CD4-positive, alpha-beta memory T cell (primary cell): Measurements from ENCODE around the gene C15orf62. TPM values are rescaled to one million over a fixed set of nuclear protein-coding genes. Genes with fewer than 3 reads are reported as not detected.

Experiments
- CTCF ChIA-PET: fragments of 350-600 bp; sonication (Branson Sonifier 250); formaldehyde crosslinking; loops from one replicate; lab custom pipeline; 2021; ENCODE audit warnings: inconsistent platforms; ENCODE audit not compliant: partially characterized antibody; lab: Charles Lee
- POLR2A ChIA-PET: fragments of 350-600 bp; sonication (Branson Sonifier 250); formaldehyde crosslinking; loops from one replicate; lab custom pipeline; 2021; ENCODE audit not compliant: partially characterized antibody; lab: Charles Lee
- DNase-seq, 5 donors: peaks; one replicate each; pipeline versions ENCODE4 v3.0.0 to v3.0.0-alpha.2; 2020 to 2022; ENCODE audit warnings: mixed read lengths in 1 of 5
- H3K27ac ChIP-seq: one replicate; pipeline ENCODE4 v1.7.0; 2013; ENCODE audit warnings: low read depth, low read length
- H3K27me3 ChIP-seq: 2 replicates; pipeline ENCODE4 v1.7.0; 2013; ENCODE audit warnings: mild to moderate bottlenecking, low read length, moderate library complexity; ENCODE audit not compliant: insufficient read depth
- H3K36me3 ChIP-seq: 2 replicates; pipeline ENCODE4 v1.7.0; 2013; ENCODE audit warnings: mild to moderate bottlenecking, low read length, moderate library complexity; ENCODE audit not compliant: insufficient read depth
- H3K4me1 ChIP-seq: 2 replicates; pipeline ENCODE4 v1.7.0; 2013; ENCODE audit warnings: mild to moderate bottlenecking, low read length, moderate library complexity; ENCODE audit not compliant: insufficient read depth
- H3K4me3 ChIP-seq, 2 donors: one replicate each; pipeline ENCODE4 v1.7.0; 2013; ENCODE audit warnings: low read length in 2 of 2, mild to moderate bottlenecking in 1 of 2
- H3K9me3 ChIP-seq, 2 donors: one replicate each; pipeline ENCODE4 v1.7.0; 2013; ENCODE audit warnings: low read length in 2 of 2, control low read depth in 1 of 2; ENCODE audit not compliant: control insufficient read depth in 1 of 2
- H3K27ac Mint-ChIP-seq, 7 donors: one replicate each; pipeline ENCODE4 v1.8.0; 2020 to 2021; ENCODE audit warnings: mixed read lengths in 7 of 7, mild to moderate bottlenecking in 6 of 7, inconsistent platforms in 3 of 7, moderate library complexity in 3 of 7
- H3K27me3 Mint-ChIP-seq, 2 donors: one replicate each; pipeline ENCODE4 v1.8.0; 2020 to 2021; ENCODE audit warnings: mixed read lengths in 2 of 2
- H3K36me3 Mint-ChIP-seq, 2 donors: one replicate each; pipeline ENCODE4 v1.8.0; 2020 to 2021; ENCODE audit warnings: mixed read lengths in 2 of 2, inconsistent platforms in 1 of 2, mild to moderate bottlenecking in 1 of 2
- H3K4me1 Mint-ChIP-seq, 4 donors: one replicate each; pipeline ENCODE4 v1.8.0; 2020 to 2021; ENCODE audit warnings: mixed read lengths in 4 of 4, mild to moderate bottlenecking in 1 of 4
- H3K4me3 Mint-ChIP-seq, 8 donors: one replicate each; pipeline ENCODE4 v1.8.0; 2020 to 2021; ENCODE audit warnings: mixed read lengths in 8 of 8, mild to moderate bottlenecking in 7 of 8, moderate library complexity in 6 of 8, inconsistent platforms in 3 of 8
- H3K9me3 Mint-ChIP-seq, 8 donors: one replicate each; pipeline ENCODE4 v1.8.0; 2020 to 2021; ENCODE audit warnings: mixed read lengths in 8 of 8, mild to moderate bottlenecking in 5 of 8, inconsistent platforms in 3 of 8, moderate library complexity in 1 of 8
- intact Hi-C: fragments of 100-400 bp; cut with micrococcal nuclease; formaldehyde crosslinking; loops from one replicate; pipeline ENCODE4 v1.15.1; 2023
- polyA plus RNA-seq, 2 donors: library from polyadenylated mRNA; unstranded; fragments of 300-500 nt; fragmentation: Illumina TruSeq; gene quantifications; one replicate each; pipeline ENCODE4 v1.2.3, GENCODE V29; 2021
- total RNA-seq, 2 experiments: library from RNA; stranded (reverse); gene quantifications; one replicate each; pipeline ENCODE4 v1.2.3, GENCODE V29; 2021

C15orf62 gene, protein sequence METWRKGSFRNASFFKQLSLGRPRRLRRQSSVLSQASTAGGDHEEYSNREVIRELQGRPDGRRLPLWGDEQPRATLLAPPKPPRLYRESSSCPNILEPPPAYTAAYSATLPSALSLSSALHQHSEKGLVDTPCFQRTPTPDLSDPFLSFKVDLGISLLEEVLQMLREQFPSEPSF
- total RNA-seq (1 to 10 TPM; 3.5 TPM), polyA plus RNA-seq (under 1 TPM; 0.24 to 0.29 TPM)

DNA sequence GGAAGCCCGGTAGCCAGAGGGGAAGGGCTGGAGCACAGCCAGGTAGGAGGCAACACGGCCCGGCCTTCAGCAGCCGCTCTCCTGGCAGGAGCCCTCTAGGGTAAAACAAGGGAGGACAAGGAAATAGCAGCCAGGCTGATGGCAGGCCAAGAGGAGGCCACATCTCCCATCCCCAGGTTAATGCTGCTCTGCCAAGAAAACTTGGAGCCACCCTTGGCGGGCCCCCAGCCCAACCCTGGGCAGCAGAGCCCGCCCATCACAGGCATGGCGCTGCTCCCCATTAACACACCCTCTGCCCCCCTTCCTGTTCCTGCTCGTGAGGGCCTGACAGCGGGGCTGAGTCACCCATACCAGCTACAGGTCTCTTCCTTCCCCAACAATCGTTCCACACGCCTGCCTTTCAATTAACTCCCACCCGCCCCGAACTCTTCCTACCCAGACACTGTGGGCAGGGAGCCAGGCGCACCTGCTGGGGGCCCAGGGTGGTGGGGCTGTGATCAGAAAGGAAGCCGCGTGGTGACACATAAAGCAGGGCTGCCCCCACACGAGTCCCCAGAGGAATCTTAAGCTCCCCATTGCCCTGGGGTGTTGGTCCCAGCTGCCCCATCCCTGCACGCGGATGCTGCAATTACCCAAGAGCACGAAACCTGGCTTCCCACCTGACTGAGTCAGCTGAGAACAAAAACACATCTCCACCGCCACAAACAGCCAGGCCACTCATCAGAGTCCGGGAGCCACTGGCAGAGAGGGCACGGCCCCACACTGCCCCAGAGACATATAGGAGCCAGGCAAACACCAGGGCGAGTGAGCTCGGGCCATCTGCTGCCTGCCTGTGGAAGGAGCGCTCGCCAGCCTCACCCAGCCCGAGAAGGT lies at the start of gene C15orf62:
Gene C15orf62 (plus strand): TSS at position 707 of the 873 bp plus-strand sequence. CDS start 516 bp downstream, outside the sequence.
- peak within 1 kb of the TSS; percentile 19 for H3K27ac ChIP-seq
- ChIA-PET CTCF (interaction anchor here (2.5 kb wide), 1 partner anchor 13 kb away, joined by 9 read pairs; no protein-coding TSS in a partner anchor), POLR2A (interaction anchor here (1.5 kb wide), 1 partner anchor 18 kb away, joined by 4 read pairs; no protein-coding TSS in a partner anchor)
- H3K27me3 ChIP-seq = no peaks in the 10 kb centered on the region
- no peaks in the 10 kb centered on the region for H3K9me3 ChIP-seq
- Mint-ChIP-seq H3K4me3 (peak within 1 kb of the TSS in 1 of 8 donors; percentile 65), H3K27me3 (no peaks in the 10 kb centered on the region), H3K9me3 (no peaks in the 10 kb centered on the region), H3K4me1 (peaks cover 10 to 36% (median 24%) of the 10 kb centered on the region in 4 donors), H3K36me3 (peaks cover 4 to 32% of the 10 kb centered on the region in 2 donors), H3K27ac (peak within 1 kb of the TSS; percentile 73 to 94 (median 85))
- H3K36me3 ChIP-seq = peaks cover 17% of the 10 kb centered on the region
- H3K4me1 ChIP-seq = peaks cover 15% of the 10 kb centered on the region
- intact Hi-C loops = no loop called here
- H3K4me3 ChIP-seq = no peak within 1 kb of the TSS
- peak in 1 of 5 donors; percentile 48 for DNase-seq

DNA sequence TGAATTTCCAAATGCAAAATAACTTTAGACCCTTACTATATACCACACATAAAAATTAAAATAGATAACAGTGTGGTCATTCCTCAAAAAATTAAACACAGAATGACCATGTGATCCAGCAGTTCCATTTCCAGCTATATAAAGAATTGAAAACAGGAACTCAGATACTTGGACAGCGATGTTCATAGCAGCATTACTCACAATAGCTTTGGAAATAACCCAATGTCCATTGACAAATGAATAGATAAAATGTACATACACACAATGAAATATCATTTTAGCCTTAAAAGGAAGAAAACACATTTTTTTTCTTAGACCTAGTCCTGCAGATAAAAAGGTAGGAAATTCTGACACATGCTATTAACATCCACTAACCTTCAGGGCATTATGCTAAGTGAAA lies 48.1 kb upstream of the C15orf62 start:
- Mint-ChIP-seq H3K4me1 (peaks cover 0 to 2% (median under 1%) of the 10 kb centered on the region in 4 donors), H3K27ac (no peak overlapping the region), H3K9me3 (no peaks in the 10 kb centered on the region), H3K4me3 (no peak overlapping the region), H3K36me3 (no peaks in the 10 kb centered on the region), H3K27me3 (no peaks in the 10 kb centered on the region)
- Histone ChIP-seq H3K4me1 (no peaks in the 10 kb centered on the region), H3K36me3 (no peaks in the 10 kb centered on the region), H3K27ac (no peak overlapping the region), H3K27me3 (no peaks in the 10 kb centered on the region), H3K9me3 (no peaks in the 10 kb centered on the region), H3K4me3 (no peak overlapping the region)
- intact Hi-C loops = no loop called here
- no peak for DNase-seq
- ChIA-PET POLR2A (no interaction called here), CTCF (interaction anchor here (1.8 kb wide), 1 partner anchor 10 kb away, joined by 7 read pairs; no protein-coding TSS in a partner anchor)

DNA sequence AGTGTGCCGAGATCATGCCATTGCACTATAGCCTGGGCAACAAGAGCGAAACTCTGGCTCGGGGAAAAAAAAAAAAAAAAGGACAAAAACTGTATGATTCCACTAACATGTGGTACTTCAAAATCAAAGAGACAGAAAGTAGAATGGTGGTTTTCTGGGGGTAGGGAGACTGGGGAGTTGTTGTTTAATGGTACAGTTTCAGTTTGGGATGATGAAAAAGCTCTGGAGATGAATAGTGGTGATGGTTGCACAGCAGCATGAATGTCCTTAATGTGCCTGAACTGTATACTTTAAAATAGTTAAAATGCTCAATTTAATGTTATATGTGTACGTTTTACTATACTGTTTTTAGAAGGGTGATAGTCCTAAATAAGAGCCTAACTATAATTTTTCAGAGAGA lies 47.4 kb upstream of the C15orf62 start:
- H3K4me3 Mint-ChIP-seq = no peak overlapping the region
- CTCF ChIA-PET = interaction anchor here (1.8 kb wide), 1 partner anchor 9 kb away, joined by 7 read pairs; no protein-coding TSS in a partner anchor

GRCh38 chr15:40722934-40723333 lies 46.8 kb upstream of the C15orf62 start:
- no peak overlapping the region for H3K27ac Mint-ChIP-seq
- H3K27me3 Mint-ChIP-seq = no peaks in the 10 kb centered on the region
- Histone ChIP-seq H3K4me3 (no peak overlapping the region), H3K27ac (no peak overlapping the region), H3K36me3 (no peaks in the 10 kb centered on the region), H3K27me3 (no peaks in the 10 kb centered on the region), H3K9me3 (no peaks in the 10 kb centered on the region), H3K4me1 (no peaks in the 10 kb centered on the region)
- CTCF ChIA-PET = interaction anchor here (1.8 kb wide), 1 partner anchor 8 kb away, joined by 7 read pairs; no protein-coding TSS in a partner anchor
- peaks cover 0 to 2% (median under 1%) of the 10 kb centered on the region in 4 donors for H3K4me1 Mint-ChIP-seq
- H3K4me3 Mint-ChIP-seq = no peak overlapping the region
- DNase-seq = no peak
- POLR2A ChIA-PET = interaction anchor here (0.6 kb wide), 1 partner anchor 136 kb away, joined by 3 read pairs; no protein-coding TSS in a partner anchor
- no peaks in the 10 kb centered on the region for H3K9me3 Mint-ChIP-seq
- intact Hi-C loops = no loop called here
- H3K36me3 Mint-ChIP-seq = no peaks in the 10 kb centered on the region

More for the DNA sequence above, 47.4 kb upstream of the C15orf62 start:
- Mint-ChIP-seq H3K27ac (peak overlapping the region in 2 of 7 donors; percentile 19 to 25), H3K36me3 (no peaks in the 10 kb centered on the region), H3K27me3 (no peaks in the 10 kb centered on the region), H3K4me1 (peaks cover 0 to 2% (median under 1%) of the 10 kb centered on the region in 4 donors), H3K9me3 (no peaks in the 10 kb centered on the region)
- intact Hi-C loops = no loop called here
- no peaks in the 10 kb centered on the region for H3K9me3 ChIP-seq
- no peaks in the 10 kb centered on the region for H3K36me3 ChIP-seq
- POLR2A ChIA-PET = interaction anchor here (0.6 kb wide), 1 partner anchor 136 kb away, joined by 3 read pairs; no protein-coding TSS in a partner anchor
- no peaks in the 10 kb centered on the region for H3K4me1 ChIP-seq
- no peak overlapping the region for H3K27ac ChIP-seq
- no peak for DNase-seq
- H3K4me3 ChIP-seq = no peak overlapping the region
- H3K27me3 ChIP-seq = no peaks in the 10 kb centered on the region

GRCh38 chr15:40723919-40724318 lies 45.9 kb upstream of the C15orf62 start:
- Mint-ChIP-seq H3K27ac (no peak overlapping the region), H3K27me3 (no peaks in the 10 kb centered on the region), H3K4me1 (peaks cover 0 to 2% (median under 1%) of the 10 kb centered on the region in 4 donors), H3K36me3 (no peaks in the 10 kb centered on the region), H3K4me3 (no peak overlapping the region), H3K9me3 (no peaks in the 10 kb centered on the region)
- no peaks in the 10 kb centered on the region for H3K27me3 ChIP-seq
- no peak overlapping the region for H3K27ac ChIP-seq
- no peak overlapping the region for H3K4me3 ChIP-seq
- POLR2A ChIA-PET = no interaction called here
- H3K36me3 ChIP-seq = no peaks in the 10 kb centered on the region
- no peaks in the 10 kb centered on the region for H3K4me1 ChIP-seq
- no peak for DNase-seq
- no peaks in the 10 kb centered on the region for H3K9me3 ChIP-seq
- intact Hi-C loops = no loop called here
- CTCF ChIA-PET = interaction anchor here (0.7 kb wide), 1 partner anchor 40 kb away, joined by 3 read pairs; no protein-coding TSS in a partner anchor

DNA sequence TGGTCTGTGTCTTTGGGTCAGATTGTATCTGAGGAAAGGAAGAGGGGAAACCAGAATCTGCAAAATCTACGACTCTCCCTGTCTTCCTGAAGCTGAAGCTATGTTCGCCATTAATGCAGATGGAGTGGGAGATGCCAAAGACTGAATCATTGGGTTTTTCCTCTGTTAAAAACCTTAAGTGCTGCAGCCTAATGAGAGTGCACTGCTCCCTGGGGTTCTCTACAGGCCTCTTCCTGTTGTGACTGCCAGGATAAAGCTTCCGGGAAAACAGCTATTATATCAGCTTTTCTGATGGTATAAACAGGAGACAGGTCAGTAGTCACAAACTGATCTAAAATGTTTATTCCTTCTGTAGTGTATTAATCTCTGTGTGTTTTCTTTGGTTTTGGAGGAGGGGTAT lies 38.7 kb upstream of the C15orf62 start:
- no peak overlapping the region for H3K27ac ChIP-seq
- Mint-ChIP-seq H3K27ac (peak overlapping the region in 2 of 7 donors; percentile 25 to 32), H3K27me3 (no peaks in the 10 kb centered on the region), H3K9me3 (no peaks in the 10 kb centered on the region), H3K4me1 (peaks cover 0 to 2% (median 0%) of the 10 kb centered on the region in 4 donors), H3K36me3 (peaks cover 6 to 31% of the 10 kb centered on the region in 2 donors), H3K4me3 (no peak overlapping the region)
- intact Hi-C loops = no loop called here
- H3K36me3 ChIP-seq = peaks cover 8% of the 10 kb centered on the region
- no peaks in the 10 kb centered on the region for H3K4me1 ChIP-seq
- DNase-seq = no peak
- H3K9me3 ChIP-seq = no peaks in the 10 kb centered on the region
- H3K4me3 ChIP-seq = no peak overlapping the region
- ChIA-PET CTCF (interaction anchor here (0.6 to 1.2 kb wide), 4 partner anchors 8 to 141 kb away, joined by 3 to 7 read pairs (median 3); no protein-coding TSS in a partner anchor), POLR2A (no interaction called here)
- no peaks in the 10 kb centered on the region for H3K27me3 ChIP-seq

DNA sequence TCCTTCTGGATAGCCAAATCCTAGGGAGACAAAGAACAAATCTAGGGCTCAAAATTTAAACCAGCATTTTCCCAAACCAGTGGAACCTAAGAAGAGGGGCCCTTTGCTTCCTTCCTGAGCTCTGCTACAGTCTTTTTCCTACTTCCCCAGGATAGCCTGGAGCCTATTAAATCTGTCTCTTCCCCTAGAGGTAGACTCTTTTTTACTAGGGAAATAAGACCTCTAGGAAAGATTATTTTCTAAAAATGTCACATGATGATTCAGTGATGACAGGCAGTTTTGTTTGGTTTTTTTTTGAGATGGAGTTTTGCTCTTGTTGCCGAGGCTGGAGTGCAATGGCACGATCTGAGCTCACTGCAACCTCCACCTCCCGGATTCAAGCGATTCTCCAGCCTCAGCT lies 33.2 kb upstream of the C15orf62 start:
- H3K4me1 Mint-ChIP-seq = no peaks in the 10 kb centered on the region
- peaks cover 19 to 54% of the 10 kb centered on the region in 2 donors for H3K36me3 Mint-ChIP-seq
- intact Hi-C loops = no loop called here
- CTCF ChIA-PET = no interaction called here
- Histone ChIP-seq H3K4me3 (no peak overlapping the region), H3K27me3 (no peaks in the 10 kb centered on the region), H3K9me3 (no peaks in the 10 kb centered on the region), H3K4me1 (no peaks in the 10 kb centered on the region), H3K36me3 (peaks cover 44% of the 10 kb centered on the region), H3K27ac (no peak overlapping the region)
- H3K9me3 Mint-ChIP-seq = no peaks in the 10 kb centered on the region
- no peaks in the 10 kb centered on the region for H3K27me3 Mint-ChIP-seq
- POLR2A ChIA-PET = no interaction called here
- H3K4me3 Mint-ChIP-seq = no peak overlapping the region
- no peak for DNase-seq
- no peak overlapping the region for H3K27ac Mint-ChIP-seq
